Osteoblast (primary cell): ENCODE data around the gene RIPOR3. TPM values are rescaled to one million over a fixed set of nuclear protein-coding genes. Genes with fewer than 3 reads are reported as not detected.

Experiments
- DNase-seq: peaks from one replicate; pipeline ENCODE4 v3.0.0; 2011; ENCODE audit warnings: low spot score, mixed read lengths; ENCODE audit not compliant: insufficient read length; ENCODE audit errors: missing footprints
- H2AFZ ChIP-seq: 2 replicates; pipeline ENCODE4 v1.6.0; 2011; ENCODE audit warnings: mild to moderate bottlenecking, low read length
- H3K27ac ChIP-seq: 2 replicates; pipeline ENCODE4 v1.5.1; 2011; ENCODE audit warnings: mild to moderate bottlenecking, low read depth, low read length, moderate library complexity
- H3K27me3 ChIP-seq: 2 replicates; pipeline ENCODE4 v1.6.0; 2012; ENCODE audit warnings: mild to moderate bottlenecking, control low read depth, inconsistent platforms, low read length, moderate library complexity; ENCODE audit not compliant: insufficient read depth
- H3K36me3 ChIP-seq: 2 replicates; pipeline ENCODE4 v1.5.1; 2011; ENCODE audit warnings: mild to moderate bottlenecking, low read length, control low read depth, moderate library complexity; ENCODE audit not compliant: insufficient read depth
- H3K4me1 ChIP-seq: 2 replicates; pipeline ENCODE4 v1.5.1; 2011; ENCODE audit warnings: mild to moderate bottlenecking, low read length, control low read depth, moderate library complexity; ENCODE audit not compliant: insufficient read depth
- H3K4me2 ChIP-seq: 2 replicates; pipeline ENCODE4 v1.6.0; 2011; ENCODE audit warnings: mild to moderate bottlenecking, low read length; ENCODE audit not compliant: insufficient read depth
- H3K4me3 ChIP-seq: fragments of 200-600 bp; sonication (generic); 3 replicates; pipeline ENCODE4 v1.5.1; 2012; ENCODE audit warnings: mild to moderate bottlenecking, low read length, inconsistent platforms; ENCODE audit not compliant: insufficient read depth
- H3K79me2 ChIP-seq: 2 replicates; pipeline ENCODE4 v1.6.0; 2012; ENCODE audit warnings: mild to moderate bottlenecking, low read length, control low read depth, inconsistent platforms; ENCODE audit not compliant: insufficient read depth
- H3K9me3 ChIP-seq: 2 replicates; pipeline ENCODE4 v1.5.1; 2011; ENCODE audit warnings: low read depth, low read length, control low read depth
- H4K20me1 ChIP-seq: 2 replicates; pipeline ENCODE4 v1.6.0; 2012; ENCODE audit warnings: mild to moderate bottlenecking, low read length, control low read depth; ENCODE audit not compliant: insufficient read depth
- CTCF ChIP-seq: IDR thresholded peaks from 2 replicates; pipeline ENCODE4 v1.5.1; 2011; ENCODE audit warnings: mild to moderate bottlenecking, low read depth, low read length, moderate library complexity; ENCODE audit errors: extremely low read depth
- total RNA-seq: library from RNA; depleted of rRNA; stranded (reverse); fragments of >200 nt; gene quantifications from 2 replicates; pipeline ENCODE4 v1.2.3, GENCODE V29; 2012

The RIPOR3 gene
- total RNA-seq, 1 donor, result 1.1 TPM

GRCh38 chr20:50634191-50634590, 57.2 kb downstream of the RIPOR3 start:
- no peak overlapping the region for H3K4me2 ChIP-seq
- no peak for TF ChIP-seq CTCF
- H3K79me2 ChIP-seq, result no peaks in the 10 kb centered on the region
- H3K27me3 ChIP-seq, result peaks cover 13% of the 10 kb centered on the region
- no peak overlapping the region for H3K4me3 ChIP-seq
- H3K9me3 ChIP-seq, result no peaks in the 10 kb centered on the region
- peaks cover 17% of the 10 kb centered on the region for H3K4me1 ChIP-seq
- H3K27ac ChIP-seq, result no peak overlapping the region
- H3K36me3 ChIP-seq, result no peaks in the 10 kb centered on the region
- peak; percentile 42 for DNase-seq
- no peak overlapping the region for H2AFZ ChIP-seq
- H4K20me1 ChIP-seq, result no peaks in the 10 kb centered on the region

GRCh38 chr20:50633361-50633760, 58.0 kb downstream of the RIPOR3 start:
- Histone ChIP-seq H3K4me1 (peaks cover 17% of the 10 kb centered on the region), H3K27me3 (peaks cover 13% of the 10 kb centered on the region), H2AFZ (no peak overlapping the region), H3K36me3 (no peaks in the 10 kb centered on the region), H4K20me1 (no peaks in the 10 kb centered on the region), H3K4me3 (no peak overlapping the region), H3K9me3 (no peaks in the 10 kb centered on the region), H3K79me2 (no peaks in the 10 kb centered on the region), H3K27ac (no peak overlapping the region), H3K4me2 (no peak overlapping the region)
- TF ChIP-seq CTCF, result no peak
- DNase-seq, result no peak

GRCh38 chr20:50632701-50633100, 58.6 kb downstream of the RIPOR3 start:
- H3K27ac ChIP-seq, result no peak overlapping the region
- no peak overlapping the region for H2AFZ ChIP-seq
- no peaks in the 10 kb centered on the region for H3K79me2 ChIP-seq
- peaks cover 13% of the 10 kb centered on the region for H3K27me3 ChIP-seq
- H3K9me3 ChIP-seq, result no peaks in the 10 kb centered on the region
- DNase-seq, result peak; percentile 29
- H3K4me1 ChIP-seq, result peaks cover 17% of the 10 kb centered on the region
- H4K20me1 ChIP-seq, result no peaks in the 10 kb centered on the region
- TF ChIP-seq CTCF, result no peak
- no peaks in the 10 kb centered on the region for H3K36me3 ChIP-seq
- H3K4me2 ChIP-seq, result no peak overlapping the region
- no peak overlapping the region for H3K4me3 ChIP-seq

GRCh38 chr20:50632236-50632635, 59.1 kb downstream of the RIPOR3 start:
- no peak overlapping the region for H2AFZ ChIP-seq
- peak; percentile 70 for DNase-seq
- H3K4me3 ChIP-seq, result no peak overlapping the region
- no peaks in the 10 kb centered on the region for H3K36me3 ChIP-seq
- TF ChIP-seq CTCF, result no peak
- no peaks in the 10 kb centered on the region for H4K20me1 ChIP-seq
- peaks cover 13% of the 10 kb centered on the region for H3K27me3 ChIP-seq
- no peak overlapping the region for H3K27ac ChIP-seq
- no peaks in the 10 kb centered on the region for H3K79me2 ChIP-seq
- no peak overlapping the region for H3K4me2 ChIP-seq
- H3K9me3 ChIP-seq, result no peaks in the 10 kb centered on the region
- H3K4me1 ChIP-seq, result peaks cover 15% of the 10 kb centered on the region
